ENCODE data around the gene B4GAT1. TPM values are rescaled to one million over a fixed set of nuclear protein-coding genes. Genes with fewer than 3 reads are reported as not detected.

The B4GAT1 gene
- polyA plus RNA-seq, 1 donor from 2014 or later: 162 TPM

GRCh38 chr11:66299186-66299585 is 48.2 kb downstream of the B4GAT1 start:
- no peaks in the 10 kb centered on the region for H4K20me1 ChIP-seq (ENCODE audit: insufficient read depth)
- no peak overlapping the region for H3K27ac ChIP-seq (ENCODE audit: low read length)
- H3K9me3 ChIP-seq (ENCODE audit: low read length): no peaks in the 10 kb centered on the region
- TF ChIP-seq EP300 (conservative IDR thresholded peaks at IDR 0.05; ENCODE audit: poor library complexity, severe bottlenecking): no peak
- no peak for TF ChIP-seq EZH2 (IDR thresholded peaks at IDR 0.05; ENCODE audit: borderline replicate concordance, insufficient read depth, low read length, poor library complexity, severe bottlenecking)
- TF ChIP-seq SMC3 (conservative IDR thresholded peaks at IDR 0.05; ENCODE audit: poor library complexity): no peak
- TF ChIP-seq POLR2AphosphoS5 (IDR thresholded peaks at IDR 0.05): no peak
- TF ChIP-seq MXI1 (conservative IDR thresholded peaks at IDR 0.05; ENCODE audit: poor library complexity, severe bottlenecking): no peak
- TF ChIP-seq TAF1 (IDR thresholded peaks at IDR 0.05; ENCODE audit: low read depth): no peak
- TF ChIP-seq RAD21 (conservative IDR thresholded peaks at IDR 0.05): no peak
- no peak overlapping the region for H3K4me3 ChIP-seq (ENCODE audit: low read length)
- no peak overlapping the region for H3K9ac ChIP-seq (ENCODE audit: low read length)
- no peaks in the 10 kb centered on the region for H3K9me2 ChIP-seq (ENCODE audit: insufficient read depth, low read length)
- H3K79me2 ChIP-seq (replicated peaks; ENCODE audit: insufficient read depth, low read length): no peaks in the 10 kb centered on the region
- H2AFZ ChIP-seq (ENCODE audit: low read depth, low read length): no peak overlapping the region
- no peaks in the 10 kb centered on the region for H3F3A ChIP-seq (ENCODE audit: insufficient read depth, low read length, poor library complexity, severe bottlenecking)
- H3K36me3 ChIP-seq (ENCODE audit: insufficient read depth, low read length): no peaks in the 10 kb centered on the region
- no peaks in the 10 kb centered on the region for H3K27me3 ChIP-seq (ENCODE audit: insufficient read depth, low read depth, low read length)
- H3K4me2 ChIP-seq (ENCODE audit: low read length): no peak overlapping the region

DNA sequence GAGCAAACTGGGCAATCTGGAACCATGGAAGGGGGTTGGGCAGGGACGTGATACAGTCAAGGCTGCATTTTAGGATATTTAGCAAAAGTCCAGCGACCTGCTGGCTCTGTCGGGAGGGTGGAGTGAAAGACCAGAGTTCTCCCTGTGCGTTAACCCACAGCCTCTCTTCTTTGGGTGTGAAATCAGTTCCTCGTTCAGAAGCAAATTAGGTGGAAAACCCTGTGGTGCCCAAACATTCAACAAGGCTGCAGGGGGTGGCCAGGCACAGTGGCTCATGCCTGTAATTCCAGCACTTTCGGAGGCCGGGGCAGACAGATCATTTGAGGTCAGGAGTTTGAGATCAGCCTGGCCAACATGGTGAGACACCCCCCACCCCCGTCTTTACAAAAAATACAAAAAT is 49.8 kb downstream of the B4GAT1 start:
- H3K27ac ChIP-seq (ENCODE audit: low read length): no peak overlapping the region

More for the DNA sequence above, 49.8 kb downstream of the B4GAT1 start:
- no peak overlapping the region for H3K9ac ChIP-seq (ENCODE audit: low read length)
- no peaks in the 10 kb centered on the region for H3K9me3 ChIP-seq (ENCODE audit: low read length)
- H3K79me2 ChIP-seq (replicated peaks; ENCODE audit: insufficient read depth, low read length): no peaks in the 10 kb centered on the region
- H4K20me1 ChIP-seq (ENCODE audit: insufficient read depth): no peaks in the 10 kb centered on the region
- TF ChIP-seq POLR2AphosphoS5 (IDR thresholded peaks at IDR 0.05) (no peak), MXI1 (conservative IDR thresholded peaks at IDR 0.05; ENCODE audit: poor library complexity, severe bottlenecking) (no peak), CTCF (IDR thresholded peaks at IDR 0.05; ENCODE audit: poor library complexity, severe bottlenecking) (no peak), EP300 (conservative IDR thresholded peaks at IDR 0.05; ENCODE audit: poor library complexity, severe bottlenecking) (no peak), TAF1 (IDR thresholded peaks at IDR 0.05; ENCODE audit: low read depth) (no peak), RAD21 (conservative IDR thresholded peaks at IDR 0.05) (no peak), EZH2 (IDR thresholded peaks at IDR 0.05; ENCODE audit: borderline replicate concordance, insufficient read depth, low read length, poor library complexity, severe bottlenecking) (no peak), SMC3 (conservative IDR thresholded peaks at IDR 0.05; ENCODE audit: poor library complexity) (no peak)
- TF ChIP-seq, protein P1, sequence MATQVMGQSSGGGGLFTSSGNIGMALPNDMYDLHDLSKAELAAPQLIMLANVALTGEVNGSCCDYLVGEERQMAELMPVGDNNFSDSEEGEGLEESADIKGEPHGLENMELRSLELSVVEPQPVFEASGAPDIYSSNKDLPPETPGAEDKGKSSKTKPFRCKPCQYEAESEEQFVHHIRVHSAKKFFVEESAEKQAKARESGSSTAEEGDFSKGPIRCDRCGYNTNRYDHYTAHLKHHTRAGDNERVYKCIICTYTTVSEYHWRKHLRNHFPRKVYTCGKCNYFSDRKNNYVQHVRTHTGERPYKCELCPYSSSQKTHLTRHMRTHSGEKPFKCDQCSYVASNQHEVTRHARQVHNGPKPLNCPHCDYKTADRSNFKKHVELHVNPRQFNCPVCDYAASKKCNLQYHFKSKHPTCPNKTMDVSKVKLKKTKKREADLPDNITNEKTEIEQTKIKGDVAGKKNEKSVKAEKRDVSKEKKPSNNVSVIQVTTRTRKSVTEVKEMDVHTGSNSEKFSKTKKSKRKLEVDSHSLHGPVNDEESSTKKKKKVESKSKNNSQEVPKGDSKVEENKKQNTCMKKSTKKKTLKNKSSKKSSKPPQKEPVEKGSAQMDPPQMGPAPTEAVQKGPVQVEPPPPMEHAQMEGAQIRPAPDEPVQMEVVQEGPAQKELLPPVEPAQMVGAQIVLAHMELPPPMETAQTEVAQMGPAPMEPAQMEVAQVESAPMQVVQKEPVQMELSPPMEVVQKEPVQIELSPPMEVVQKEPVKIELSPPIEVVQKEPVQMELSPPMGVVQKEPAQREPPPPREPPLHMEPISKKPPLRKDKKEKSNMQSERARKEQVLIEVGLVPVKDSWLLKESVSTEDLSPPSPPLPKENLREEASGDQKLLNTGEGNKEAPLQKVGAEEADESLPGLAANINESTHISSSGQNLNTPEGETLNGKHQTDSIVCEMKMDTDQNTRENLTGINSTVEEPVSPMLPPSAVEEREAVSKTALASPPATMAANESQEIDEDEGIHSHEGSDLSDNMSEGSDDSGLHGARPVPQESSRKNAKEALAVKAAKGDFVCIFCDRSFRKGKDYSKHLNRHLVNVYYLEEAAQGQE (IDR thresholded peaks at IDR 0.05; ENCODE audit: borderline replicate concordance): no peak
- H3K27me3 ChIP-seq (ENCODE audit: insufficient read depth, low read depth, low read length): peaks cover 8% of the 10 kb centered on the region
- no peaks in the 10 kb centered on the region for H3K9me2 ChIP-seq (ENCODE audit: insufficient read depth, low read length)
- no peaks in the 10 kb centered on the region for H3F3A ChIP-seq (ENCODE audit: insufficient read depth, low read length, poor library complexity, severe bottlenecking)
- no peaks in the 10 kb centered on the region for H3K36me3 ChIP-seq (ENCODE audit: insufficient read depth, low read length)
- no peak overlapping the region for H3K4me3 ChIP-seq (ENCODE audit: low read length)
- no peak overlapping the region for H2AFZ ChIP-seq (ENCODE audit: low read depth, low read length)
- H3K4me2 ChIP-seq (ENCODE audit: low read length): no peak overlapping the region

Small RNAs within 50 kb of the gene (small RNA-seq; reads per million reads assigned to genes)
- gene RF00017 (0 reads per million in 3 experiments), gene RNU1-84P (0.43 to 7.2 (median 1.2) reads per million in 3 experiments)

Other genes starting within 250 kb of the B4GAT1 start
- 45.6 and 49.6 TPM in 2 replicates for gene KLC2, start 89.9 kb downstream of the B4GAT1 start, polyA plus RNA-seq
- 27.2 and 27.9 TPM in 2 replicates for gene RAB1B, start 79.0 kb downstream of the B4GAT1 start, polyA plus RNA-seq
- gene CNIH2, start 69.5 kb downstream of the B4GAT1 start, polyA plus RNA-seq: 47.9 and 54.5 TPM in 2 replicates
- 40.3 and 51.2 TPM in 2 replicates for gene YIF1A, start 58.5 kb downstream of the B4GAT1 start, polyA plus RNA-seq
- 5.3 and 8.4 TPM in 2 replicates for gene TMEM151A, start 55.7 kb downstream of the B4GAT1 start, polyA plus RNA-seq
- gene CD248, start 30.6 kb downstream of the B4GAT1 start, polyA plus RNA-seq: not detected in 2 replicates
- gene RIN1, start 11.2 kb downstream of the B4GAT1 start, polyA plus RNA-seq: 1.4 and 4.2 TPM in 2 replicates
- gene BRMS1, start 2.5 kb downstream of the B4GAT1 start, polyA plus RNA-seq: 78.3 and 108 TPM in 2 replicates
- 1.7 and 2.2 TPM in 2 replicates for gene SLC29A2, start 24.1 kb upstream of the B4GAT1 start, polyA plus RNA-seq
- 6.7 and 10.6 TPM in 2 replicates for gene NPAS4, start 73.4 kb upstream of the B4GAT1 start, polyA plus RNA-seq
- 50.9 and 54.3 TPM in 2 replicates for gene MRPL11, start 91.2 kb upstream of the B4GAT1 start, polyA plus RNA-seq
- 13.3 and 16.2 TPM in 2 replicates for gene PELI3, start 119.3 kb upstream of the B4GAT1 start, polyA plus RNA-seq
- gene DPP3, start 132.8 kb upstream of the B4GAT1 start, polyA plus RNA-seq: 56.2 and 71.7 TPM in 2 replicates
- 55.1 and 69.5 TPM in 2 replicates for gene BBS1, start 163.0 kb upstream of the B4GAT1 start, polyA plus RNA-seq
- 14.9 and 15.9 TPM in 2 replicates for gene ZDHHC24, start 198.4 kb upstream of the B4GAT1 start, polyA plus RNA-seq
- not detected in 2 replicates for gene ACTN3, start 199.3 kb upstream of the B4GAT1 start, polyA plus RNA-seq
- gene CTSF, start 221.0 kb upstream of the B4GAT1 start, polyA plus RNA-seq: 2.7 and 4.2 TPM in 2 replicates
- gene CCDC87, start 245.4 kb upstream of the B4GAT1 start, polyA plus RNA-seq: 0.48 TPM in 1 of 2 replicates, not detected in the other
- gene CCS, start 245.6 kb upstream of the B4GAT1 start, polyA plus RNA-seq: 40.8 and 71.6 TPM in 2 replicates

All from neural cell (in vitro differentiated cells).